Astrocyte (in vitro differentiated cells and primary cell): ENCODE data around the gene ANKRD33B. TPM values are rescaled to one million over a fixed set of nuclear protein-coding genes. Genes with fewer than 3 reads are reported as not detected.

Experiments used
- DNase-seq: peaks from one replicate; pipeline ENCODE4 v3.0.0-alpha.2; 2010; ENCODE audit warnings: low read depth
- FAIRE-seq: peaks from 2 replicates; lab custom pipeline; 2011; peaks lifted over from hg19 to GRCh38; lab: Jason Lieb, UNC
- H2AFZ ChIP-seq: 2 replicates; pipeline ENCODE4 v1.6.0; 2012; ENCODE audit warnings: low read depth, low read length, inconsistent platforms
- H3K27ac ChIP-seq: 2 replicates; pipeline ENCODE4 v1.5.1; 2011; ENCODE audit warnings: low read depth, low read length, inconsistent platforms
- H3K27me3 ChIP-seq: 2 replicates; pipeline ENCODE4 v1.6.0; 2011; ENCODE audit warnings: low read length, inconsistent platforms; ENCODE audit not compliant: insufficient read depth
- H3K36me3 ChIP-seq: 2 replicates; pipeline ENCODE4 v1.5.1; 2011; ENCODE audit warnings: low read length, inconsistent platforms; ENCODE audit not compliant: insufficient read depth
- H3K4me1 ChIP-seq: 2 replicates; pipeline ENCODE4 v1.5.1; 2011; ENCODE audit warnings: low read length, inconsistent platforms; ENCODE audit not compliant: insufficient read depth
- H3K4me2 ChIP-seq: 2 replicates; pipeline ENCODE4 v1.6.0; 2012; ENCODE audit warnings: low read length, inconsistent platforms
- H3K4me3 ChIP-seq: 2 replicates; pipeline ENCODE4 v1.5.1; 2011; ENCODE audit warnings: low read depth, mild to moderate bottlenecking, low read length, inconsistent platforms; ENCODE audit not compliant: insufficient read depth
- H3K79me2 ChIP-seq: 2 replicates; pipeline ENCODE4 v1.6.0; 2012; ENCODE audit warnings: mild to moderate bottlenecking, low read length, inconsistent platforms; ENCODE audit not compliant: insufficient read depth
- H3K9ac ChIP-seq: 2 replicates; pipeline ENCODE4 v1.6.0; 2012; ENCODE audit warnings: mild to moderate bottlenecking, low read length, inconsistent platforms
- H3K9me3 ChIP-seq: 2 replicates; pipeline ENCODE4 v1.5.1; 2012; ENCODE audit warnings: low read depth, mild to moderate bottlenecking, low read length, inconsistent platforms; ENCODE audit not compliant: insufficient read depth
- H4K20me1 ChIP-seq: 2 replicates; pipeline ENCODE4 v1.6.0; 2012; ENCODE audit warnings: low read length, inconsistent platforms; ENCODE audit not compliant: insufficient read depth
- H3K27ac Mint-ChIP-seq: one replicate; pipeline ENCODE4 v1.8.0; 2021; ENCODE audit warnings: mild to moderate bottlenecking, mixed read lengths; ENCODE audit not compliant: unreplicated experiment
- H3K27me3 Mint-ChIP-seq: one replicate; pipeline ENCODE4 v1.8.0; 2021; ENCODE audit warnings: low read depth, mixed read lengths; ENCODE audit not compliant: unreplicated experiment
- H3K36me3 Mint-ChIP-seq: one replicate; pipeline ENCODE4 v1.8.0; 2021; ENCODE audit warnings: low read depth, mixed read lengths; ENCODE audit not compliant: unreplicated experiment
- H3K4me1 Mint-ChIP-seq: one replicate; pipeline ENCODE4 v1.8.0; 2021; ENCODE audit warnings: low read depth, mixed read lengths; ENCODE audit not compliant: unreplicated experiment
- H3K4me3 Mint-ChIP-seq: one replicate; pipeline ENCODE4 v1.8.0; 2021; ENCODE audit warnings: mild to moderate bottlenecking, moderate library complexity, mixed read lengths; ENCODE audit not compliant: unreplicated experiment
- H3K9me3 Mint-ChIP-seq: one replicate; pipeline ENCODE4 v1.8.0; 2021; ENCODE audit warnings: mild to moderate bottlenecking, mixed read lengths; ENCODE audit not compliant: unreplicated experiment
- CTCF ChIP-seq: IDR thresholded peaks from 2 replicates; pipeline ENCODE4 v1.5.1; 2011; ENCODE audit warnings: low read depth, mild to moderate bottlenecking, inconsistent platforms, low read length, moderate library complexity; ENCODE audit not compliant: insufficient read depth
- EZH2 ChIP-seq: IDR thresholded peaks from 2 replicates; pipeline ENCODE4 v1.6.1; 2012; ENCODE audit warnings: mild to moderate bottlenecking, low read length, inconsistent platforms; ENCODE audit not compliant: insufficient read depth
- total RNA-seq: library from RNA; stranded (reverse); gene quantifications from 2 replicates; pipeline ENCODE4 v1.2.1, GENCODE V29; 2021

The ANKRD33B gene
- total RNA-seq, 1 donor from 2014 or later = 22.7 TPM

GRCh38 chr5:10534561-10535530 is 29.0 kb upstream of the ANKRD33B start:
- H3K9ac ChIP-seq = no peak overlapping the region
- Mint-ChIP-seq H3K27ac (no peak overlapping the region), H3K4me3 (no peak overlapping the region), H3K4me1 (peaks cover 17% of the 10 kb centered on the region), H3K9me3 (no peaks in the 10 kb centered on the region), H3K27me3 (peaks cover 16% of the 10 kb centered on the region), H3K36me3 (peaks cover 3% of the 10 kb centered on the region)
- DNase-seq = no peak
- no peak for TF ChIP-seq CTCF
- TF ChIP-seq EZH2 = no peak
- H2AFZ ChIP-seq = no peak overlapping the region
- peaks cover 3% of the 10 kb centered on the region for H3K4me1 ChIP-seq
- no peak for FAIRE-seq
- no peak overlapping the region for H3K4me3 ChIP-seq
- no peak overlapping the region for H3K27ac ChIP-seq
- H3K4me2 ChIP-seq = no peak overlapping the region
- no peaks in the 10 kb centered on the region for H3K9me3 ChIP-seq
- H3K27me3 ChIP-seq = no peaks in the 10 kb centered on the region
- no peaks in the 10 kb centered on the region for H3K36me3 ChIP-seq
- H4K20me1 ChIP-seq = no peaks in the 10 kb centered on the region
- H3K79me2 ChIP-seq = no peaks in the 10 kb centered on the region

DNA sequence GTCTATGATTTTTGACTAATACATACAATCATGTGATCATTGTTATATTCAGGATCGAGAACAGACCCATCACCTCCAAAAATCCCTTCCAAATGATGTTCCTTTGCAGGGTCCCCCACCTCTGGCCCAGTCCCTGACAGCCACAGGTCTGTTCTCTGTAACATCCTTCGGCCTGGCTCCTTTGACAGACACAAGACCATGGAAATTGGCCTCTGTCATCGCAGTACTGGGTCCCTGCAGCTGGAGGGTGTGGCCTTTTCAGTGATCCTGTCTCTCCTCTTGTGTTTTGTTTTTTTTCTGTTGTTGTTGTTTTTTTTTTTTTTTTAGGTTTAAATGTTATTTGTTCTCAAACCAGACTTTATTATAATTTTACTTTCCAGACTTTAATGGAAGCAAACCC is 27.4 kb upstream of the ANKRD33B start:
- H3K4me1 ChIP-seq = peaks cover 3% of the 10 kb centered on the region
- TF ChIP-seq EZH2 (no peak), CTCF (no peak)
- DNase-seq (no peak), FAIRE-seq (no peak)
- no peaks in the 10 kb centered on the region for H3K79me2 ChIP-seq
- H3K9ac ChIP-seq = no peak overlapping the region
- no peaks in the 10 kb centered on the region for H3K27me3 ChIP-seq
- Mint-ChIP-seq H3K9me3 (no peaks in the 10 kb centered on the region), H3K36me3 (peaks cover 3% of the 10 kb centered on the region), H3K4me3 (no peak overlapping the region), H3K27me3 (peaks cover 16% of the 10 kb centered on the region), H3K27ac (no peak overlapping the region), H3K4me1 (peaks cover 17% of the 10 kb centered on the region)
- no peak overlapping the region for H3K4me3 ChIP-seq
- H4K20me1 ChIP-seq = no peaks in the 10 kb centered on the region
- H2AFZ ChIP-seq = no peak overlapping the region
- no peaks in the 10 kb centered on the region for H3K36me3 ChIP-seq
- H3K27ac ChIP-seq = no peak overlapping the region
- no peaks in the 10 kb centered on the region for H3K9me3 ChIP-seq
- H3K4me2 ChIP-seq = no peak overlapping the region
